K562 (cell line): Measurements from ENCODE around the gene ANKLE1. TPM values are rescaled to one million over a fixed set of nuclear protein-coding genes. Genes with fewer than 3 reads are reported as not detected.
A peak's percentile ranks its signal among the peaks of the same experiment; 100 is the strongest.

ENCODE experiments used
- FOXM1 ChIP-seq, 2 experiments: fragments of 450-650 bp in 1 of 2; sonication (generic) in 1 of 2; formaldehyde crosslinking in 1 of 2; IDR thresholded peaks; 2 replicates each; pipeline versions ENCODE4 v1.6.1 to v1.9.0; 2017 to 2022; ENCODE audit warnings: low read depth in 2 of 2, mild to moderate bottlenecking in 2 of 2, missing genetic modification reagents in 1 of 2, moderate library complexity in 1 of 2
- GABPA ChIP-seq: fragments of 200-800 bp; sonication (Bioruptor generic); conservative IDR thresholded peaks from 2 replicates; pipeline ENCODE4 v1.6.1; 2016; ENCODE audit warnings: low read depth, missing genetic modification characterization, missing compliant biosample characterization
- HNRNPLL ChIP-seq: fragments of 200-400 bp; formaldehyde crosslinking; IDR thresholded peaks from 2 replicates; pipeline ENCODE4 v1.6.1; 2017; ENCODE audit warnings: low read length, low read depth, mild to moderate bottlenecking; ENCODE audit not compliant: poor library complexity, severe bottlenecking
- KAT7 ChIP-seq: sonication (generic); formaldehyde crosslinking; IDR thresholded peaks from 2 replicates; pipeline ENCODE4 v1.8.0; 2022; ENCODE audit warnings: missing genetic modification reagents, mild to moderate bottlenecking, borderline replicate concordance
- NCOR1 ChIP-seq: fragments of 450-650 bp; IDR thresholded peaks from 2 replicates; pipeline ENCODE4 v1.6.1; 2016; ENCODE audit warnings: mild to moderate bottlenecking, moderate library complexity
- PTTG1 ChIP-seq: fragments of 450-650 bp; IDR thresholded peaks from 2 replicates; pipeline ENCODE4 v1.6.1; 2016; ENCODE audit warnings: low read depth, mild to moderate bottlenecking, missing genetic modification characterization, missing compliant biosample characterization
- RAD51 ChIP-seq: fragments of 450-650 bp; IDR thresholded peaks from 2 replicates; pipeline ENCODE4 v1.7.1; 2016; ENCODE audit warnings: low read depth, mild to moderate bottlenecking, borderline replicate concordance
- RB1 ChIP-seq: fragments of 450-650 bp; IDR thresholded peaks from 2 replicates; pipeline ENCODE4 v1.6.1; 2017; ENCODE audit warnings: low read depth, mild to moderate bottlenecking
- RBM15 ChIP-seq: fragments of 200-400 bp; formaldehyde crosslinking; IDR thresholded peaks from 2 replicates; pipeline ENCODE4 v1.6.1; 2018; ENCODE audit warnings: mild to moderate bottlenecking, low read length, moderate library complexity; ENCODE audit not compliant: insufficient read depth
- SIN3A ChIP-seq, 2 experiments: fragments of 150-350 bp in 1 of 2; IDR thresholded peaks; 2 replicates each; pipeline ENCODE4 v1.6.1; 2011 to 2016; ENCODE audit warnings: borderline replicate concordance in 2 of 2, low read depth in 2 of 2, low read length in 2 of 2, mild to moderate bottlenecking in 2 of 2, moderate library complexity in 2 of 2; ENCODE audit not compliant: control insufficient read depth in 1 of 2
- SMAD1 ChIP-seq: fragments of 150-350 bp; IDR thresholded peaks from 2 replicates; pipeline ENCODE4 v1.6.1; 2014; ENCODE audit warnings: low read length, low read depth; ENCODE audit not compliant: partially characterized antibody
- TCF3 ChIP-seq: sonication (generic); formaldehyde crosslinking; IDR thresholded peaks from 2 replicates; pipeline ENCODE4 v1.4.0; 2020; ENCODE audit warnings: mild to moderate bottlenecking, missing genetic modification reagents
- TCF7 ChIP-seq: sonication (generic); IDR thresholded peaks from 2 replicates; pipeline ENCODE4 v1.6.1; 2016; ENCODE audit warnings: antibody characterized with exemption, borderline replicate concordance
- THRAP3 ChIP-seq: fragments of 450-650 bp; IDR thresholded peaks from 2 replicates; pipeline ENCODE4 v1.6.1; 2016; ENCODE audit warnings: mild to moderate bottlenecking, inconsistent platforms, borderline replicate concordance
- U2AF2 ChIP-seq: fragments of 200-400 bp; formaldehyde crosslinking; optimal IDR thresholded peaks from 2 replicates; pipeline ENCODE3; 2017; ENCODE audit warnings: low read depth, mild to moderate bottlenecking, low read length
- ZBTB7A ChIP-seq: IDR thresholded peaks from 2 replicates; pipeline ENCODE4 v1.6.1; 2011; ENCODE audit warnings: low read depth, mild to moderate bottlenecking, low read length, moderate library complexity, borderline replicate concordance; ENCODE audit not compliant: control insufficient read depth
- ZNF134 ChIP-seq: fragments of 250-450 bp; sonication (Bioruptor Pico); conservative IDR thresholded peaks from 2 replicates; pipeline ENCODE4 v1.4.0; 2020
- ZNF778 ChIP-seq: fragments of 450-650 bp; formaldehyde crosslinking; IDR thresholded peaks from 2 replicates; pipeline ENCODE4 v1.4.0; 2020; ENCODE audit warnings: mild to moderate bottlenecking, moderate library complexity
- polyA plus RNA-seq, 8 experiments: library from polyadenylated mRNA; depleted of rRNA in 4 of 8; stranded (reverse) in 5 of 8; unstranded in 3 of 8; fragments of >200 nt; fragmentation: Nextera tagmentation in 2 of 8; fragmentation: Illumina TruSeq in 1 of 8; extraction: Ambion mirVana in 2 of 8; extraction: Trizol in 1 of 8; gene quantifications; 2 replicates each; pipeline versions ENCODE4 v1.2.1 to v1.2.3, GENCODE V29; 2011 to 2014; ENCODE audit warnings: inconsistent platforms in 1 of 8, missing spikeins in 1 of 8
- total RNA-seq, 7 experiments: library from RNA; depleted of rRNA in 6 of 7; stranded (reverse); fragments of >200 nt in 6 of 7; fragmentation: Illumina TruSeq in 2 of 7; extraction: Trizol in 2 of 7; gene quantifications; 2 replicates each; pipeline versions ENCODE4 v1.2.1 to v1.2.3, GENCODE V29; 2011 to 2021; ENCODE audit warnings: low replicate concordance in 1 of 7
- TF ChIP-seq, protein P1 (sequence below): fragments of 250-450 bp; sonication (Bioruptor Pico); IDR thresholded peaks from 2 replicates; pipeline ENCODE4 v1.8.0; 2021; ENCODE audit warnings: borderline replicate concordance, mild to moderate bottlenecking, moderate library complexity; ENCODE audit not compliant: poor library complexity, severe bottlenecking
- TF ChIP-seq, protein P2 (sequence below): sonication (generic); formaldehyde crosslinking; IDR thresholded peaks from 2 replicates; pipeline ENCODE4 v1.8.0; 2022; ENCODE audit warnings: mild to moderate bottlenecking, missing genetic modification reagents
- TF ChIP-seq, protein P3 (sequence below): fragments of 250-450 bp; sonication (Bioruptor Pico); IDR thresholded peaks from 2 replicates; pipeline ENCODE4 v1.8.0; 2021; ENCODE audit warnings: moderate library complexity, mild to moderate bottlenecking, inconsistent platforms
- TF ChIP-seq, protein P4 (sequence below): fragments of 250-450 bp; sonication (Bioruptor Pico); IDR thresholded peaks from 2 replicates; pipeline ENCODE4 v1.8.0; 2022; ENCODE audit warnings: moderate library complexity, mild to moderate bottlenecking, inconsistent platforms
- TF ChIP-seq, protein P5 (sequence below): sonication (generic); formaldehyde crosslinking; IDR thresholded peaks from 2 replicates; pipeline ENCODE4 v1.5.0; 2020; ENCODE audit warnings: missing genetic modification reagents

ANKLE1 gene
- total and polyA plus RNA-seq, 9 of the 15 experiments (the other 6 are each of a cell fraction or from before 2014, with no cell fraction given), result 0.63 to 9.2 (median 2.9) TPM

DNA sequence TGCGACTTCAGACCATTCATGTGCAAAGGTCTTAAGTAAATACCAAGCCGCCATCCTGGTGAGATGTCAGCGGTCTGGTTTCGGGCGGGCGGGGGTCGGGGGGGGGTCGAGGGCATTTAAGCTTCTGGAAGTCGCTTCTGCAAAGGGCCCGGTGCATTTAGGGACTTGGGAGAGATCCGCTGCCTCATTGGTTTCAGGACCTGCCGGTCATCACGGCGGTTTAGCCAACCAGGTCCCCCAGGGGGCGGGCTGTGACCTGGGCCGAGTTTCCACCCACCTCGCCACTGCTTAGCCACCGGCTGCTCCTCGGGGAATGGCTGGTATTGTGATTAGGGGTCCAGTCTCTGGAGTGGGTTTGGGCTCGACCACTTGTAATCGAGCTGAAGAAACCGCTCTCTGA, 7.8 kb downstream of the ANKLE1 start (continued):
- no peak for TF ChIP-seq TCF3 (CRISPR knock-in tag)
- TF ChIP-seq, protein P1, sequence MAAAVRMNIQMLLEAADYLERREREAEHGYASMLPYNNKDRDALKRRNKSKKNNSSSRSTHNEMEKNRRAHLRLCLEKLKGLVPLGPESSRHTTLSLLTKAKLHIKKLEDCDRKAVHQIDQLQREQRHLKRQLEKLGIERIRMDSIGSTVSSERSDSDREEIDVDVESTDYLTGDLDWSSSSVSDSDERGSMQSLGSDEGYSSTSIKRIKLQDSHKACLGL (CRISPR knock-in tag), result no peak
- TF ChIP-seq FOXM1 (IDR thresholded peaks at IDR 0.05; ENCODE audit: low read depth), result no peak
- TF ChIP-seq FOXM1 (CRISPR knock-in tag; IDR thresholded peaks at IDR 0.05; ENCODE audit: low read depth), result no peak
- TF ChIP-seq RAD51, result no peak
- TF ChIP-seq, protein P2, sequence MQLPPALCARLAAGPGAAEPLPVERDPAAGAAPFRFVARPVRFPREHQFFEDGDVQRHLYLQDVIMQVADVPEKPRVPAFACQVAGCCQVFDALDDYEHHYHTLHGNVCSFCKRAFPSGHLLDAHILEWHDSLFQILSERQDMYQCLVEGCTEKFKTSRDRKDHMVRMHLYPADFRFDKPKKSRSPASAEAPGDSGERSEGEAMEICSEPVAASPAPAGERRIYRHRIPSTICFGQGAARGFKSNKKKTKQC (CRISPR knock-in tag), result no peak
- TF ChIP-seq TCF7, result no peak
- 0 out of 2 replicates have a peak, but pooled peaks have one; percentile 21 for TF ChIP-seq RB1
- no peak for TF ChIP-seq SIN3A (IDR thresholded peaks at IDR 0.05; ENCODE audit: borderline replicate concordance in 2 of 2, control insufficient read depth in 1 of 2, low read depth in 2 of 2, low read length in 2 of 2)
- TF ChIP-seq, protein P3, sequence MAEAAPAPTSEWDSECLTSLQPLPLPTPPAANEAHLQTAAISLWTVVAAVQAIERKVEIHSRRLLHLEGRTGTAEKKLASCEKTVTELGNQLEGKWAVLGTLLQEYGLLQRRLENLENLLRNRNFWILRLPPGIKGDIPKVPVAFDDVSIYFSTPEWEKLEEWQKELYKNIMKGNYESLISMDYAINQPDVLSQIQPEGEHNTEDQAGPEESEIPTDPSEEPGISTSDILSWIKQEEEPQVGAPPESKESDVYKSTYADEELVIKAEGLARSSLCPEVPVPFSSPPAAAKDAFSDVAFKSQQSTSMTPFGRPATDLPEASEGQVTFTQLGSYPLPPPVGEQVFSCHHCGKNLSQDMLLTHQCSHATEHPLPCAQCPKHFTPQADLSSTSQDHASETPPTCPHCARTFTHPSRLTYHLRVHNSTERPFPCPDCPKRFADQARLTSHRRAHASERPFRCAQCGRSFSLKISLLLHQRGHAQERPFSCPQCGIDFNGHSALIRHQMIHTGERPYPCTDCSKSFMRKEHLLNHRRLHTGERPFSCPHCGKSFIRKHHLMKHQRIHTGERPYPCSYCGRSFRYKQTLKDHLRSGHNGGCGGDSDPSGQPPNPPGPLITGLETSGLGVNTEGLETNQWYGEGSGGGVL (CRISPR knock-in tag), result no peak
- no peak for TF ChIP-seq GABPA (tag)
- no peak for TF ChIP-seq ZNF134 (CRISPR knock-in tag)
- TF ChIP-seq SMAD1, result no peak
- no peak for TF ChIP-seq HNRNPLL
- TF ChIP-seq NCOR1, result no peak
- no peak for TF ChIP-seq PTTG1 (tag)
- peak; percentile 58; the same call in 1 of the 2 replicates for TF ChIP-seq ZBTB7A
- no peak for TF ChIP-seq U2AF2
- TF ChIP-seq KAT7 (CRISPR knock-in tag), result no peak
- no peak for TF ChIP-seq THRAP3
- no peak for TF ChIP-seq RBM15
- no peak for TF ChIP-seq ZNF778 (CRISPR knock-in tag)
- TF ChIP-seq, protein P4, sequence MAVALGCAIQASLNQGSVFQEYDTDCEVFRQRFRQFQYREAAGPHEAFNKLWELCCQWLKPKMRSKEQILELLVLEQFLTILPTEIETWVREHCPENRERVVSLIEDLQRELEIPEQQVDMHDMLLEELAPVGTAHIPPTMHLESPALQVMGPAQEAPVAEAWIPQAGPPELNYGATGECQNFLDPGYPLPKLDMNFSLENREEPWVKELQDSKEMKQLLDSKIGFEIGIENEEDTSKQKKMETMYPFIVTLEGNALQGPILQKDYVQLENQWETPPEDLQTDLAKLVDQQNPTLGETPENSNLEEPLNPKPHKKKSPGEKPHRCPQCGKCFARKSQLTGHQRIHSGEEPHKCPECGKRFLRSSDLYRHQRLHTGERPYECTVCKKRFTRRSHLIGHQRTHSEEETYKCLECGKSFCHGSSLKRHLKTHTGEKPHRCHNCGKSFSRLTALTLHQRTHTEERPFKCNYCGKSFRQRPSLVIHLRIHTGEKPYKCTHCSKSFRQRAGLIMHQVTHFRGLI (CRISPR knock-in tag), result no peak
- TF ChIP-seq, protein P5, sequence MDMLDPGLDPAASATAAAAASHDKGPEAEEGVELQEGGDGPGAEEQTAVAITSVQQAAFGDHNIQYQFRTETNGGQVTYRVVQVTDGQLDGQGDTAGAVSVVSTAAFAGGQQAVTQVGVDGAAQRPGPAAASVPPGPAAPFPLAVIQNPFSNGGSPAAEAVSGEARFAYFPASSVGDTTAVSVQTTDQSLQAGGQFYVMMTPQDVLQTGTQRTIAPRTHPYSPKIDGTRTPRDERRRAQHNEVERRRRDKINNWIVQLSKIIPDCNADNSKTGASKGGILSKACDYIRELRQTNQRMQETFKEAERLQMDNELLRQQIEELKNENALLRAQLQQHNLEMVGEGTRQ (CRISPR knock-in tag), result no peak
